ENCODE measurements around the gene ZAP70. TPM values are rescaled to one million over a fixed set of nuclear protein-coding genes. Genes with fewer than 3 reads are reported as not detected.

The ZAP70 gene
- total RNA-seq, 3 donors from 2014 or later = 3.5 to 7.5 (median 5.4) TPM

- intact Hi-C loops (cut with DNase I, micrococcal nuclease) = no loop called here
- Histone ChIP-seq H3K4me3 (no peak overlapping the region), H3K9me3 (no peaks in the 10 kb centered on the region), H3K36me3 (ENCODE audit: low read depth) (peaks cover 3% of the 10 kb centered on the region), H3K4me1 (ENCODE audit: low read depth) (no peaks in the 10 kb centered on the region)
- DNase-seq = no peak
- no peak for TF ChIP-seq CTCF (IDR thresholded peaks at IDR 0.05)
- ATAC-seq = no peak
Measured at GRCh38 chr2:97766567-97766966, 53.2 kb downstream of the ZAP70 start.

- H3K36me3 ChIP-seq (ENCODE audit: low read depth) = no peaks in the 10 kb centered on the region
- no peak for DNase-seq
- no peaks in the 10 kb centered on the region for H3K4me1 ChIP-seq (ENCODE audit: low read depth)
- intact Hi-C loops (cut with DNase I, micrococcal nuclease) = no loop called here
- H3K9me3 ChIP-seq = no peaks in the 10 kb centered on the region
- TF ChIP-seq CTCF (IDR thresholded peaks at IDR 0.05) = no peak
- ATAC-seq = no peak
- no peak overlapping the region for H3K4me3 ChIP-seq
Measured at GRCh38 chr2:97769308-97769707, 55.9 kb downstream of the ZAP70 start.

GRCh38 chr2:97769711-97770110 lies 56.3 kb downstream of the ZAP70 start:
- DNase-seq = no peak
- H3K36me3 ChIP-seq (ENCODE audit: low read depth) = no peaks in the 10 kb centered on the region
- no peaks in the 10 kb centered on the region for H3K9me3 ChIP-seq
- intact Hi-C loops (cut with DNase I, micrococcal nuclease) = no loop called here
- TF ChIP-seq CTCF (IDR thresholded peaks at IDR 0.05) = no peak
- ATAC-seq = no peak
- no peak overlapping the region for H3K4me3 ChIP-seq
- no peaks in the 10 kb centered on the region for H3K4me1 ChIP-seq (ENCODE audit: low read depth)

DNA sequence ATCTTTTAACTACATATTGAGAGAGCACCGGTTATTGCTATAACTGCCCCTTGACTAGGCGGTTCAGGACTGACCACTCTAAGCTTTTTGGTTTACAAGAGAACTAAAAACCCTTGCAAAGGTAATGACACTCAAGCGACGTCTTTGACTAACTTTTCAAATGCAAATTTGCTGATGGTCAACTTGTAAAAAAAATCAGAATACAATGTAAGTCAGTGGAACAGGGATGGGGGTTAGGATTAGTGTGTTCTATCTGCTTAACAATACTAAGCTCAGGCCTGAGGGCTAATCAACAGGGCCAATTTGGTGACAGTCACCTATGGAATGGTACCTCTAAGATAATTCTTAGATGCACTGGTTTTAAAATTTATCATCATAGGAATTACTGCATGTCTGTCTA lies 57.1 kb downstream of the ZAP70 start:
- ATAC-seq = no peak
- TF ChIP-seq CTCF (IDR thresholded peaks at IDR 0.05) = no peak
- H3K4me3 ChIP-seq = no peak overlapping the region
- no peak for DNase-seq
- intact Hi-C loops (cut with DNase I, micrococcal nuclease) = no loop called here
- H3K36me3 ChIP-seq (ENCODE audit: low read depth) = no peaks in the 10 kb centered on the region
- H3K9me3 ChIP-seq = no peaks in the 10 kb centered on the region
- H3K4me1 ChIP-seq (ENCODE audit: low read depth) = no peaks in the 10 kb centered on the region

DNA sequence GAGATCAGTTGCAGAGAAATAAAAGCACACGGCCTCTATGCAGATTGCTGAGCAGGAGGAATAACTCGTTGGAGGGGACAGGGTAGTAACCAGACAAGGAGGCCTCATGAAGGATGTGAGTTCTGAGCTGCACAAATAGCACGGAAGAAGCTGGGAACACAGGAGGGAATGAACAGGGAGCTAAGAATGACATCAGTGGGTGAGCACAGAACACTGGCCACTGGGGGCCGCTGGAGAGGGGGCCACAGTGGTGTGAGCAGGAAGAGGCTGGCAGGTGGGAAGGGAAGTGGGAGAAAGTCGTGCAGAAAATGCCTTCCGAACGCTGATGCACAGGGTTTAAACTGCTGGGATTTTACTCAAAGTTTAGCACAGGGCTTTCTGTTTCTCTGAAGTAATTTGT lies 61.0 kb downstream of the ZAP70 start:
- intact Hi-C loops (cut with DNase I, micrococcal nuclease) = no loop called here
- ATAC-seq (no peak), DNase-seq (no peak)
- no peaks in the 10 kb centered on the region for H3K4me1 ChIP-seq (ENCODE audit: low read depth)
- no peak overlapping the region for H3K4me3 ChIP-seq
- TF ChIP-seq CTCF (IDR thresholded peaks at IDR 0.05) = no peak
- no peaks in the 10 kb centered on the region for H3K36me3 ChIP-seq (ENCODE audit: low read depth)
- no peaks in the 10 kb centered on the region for H3K9me3 ChIP-seq

DNA sequence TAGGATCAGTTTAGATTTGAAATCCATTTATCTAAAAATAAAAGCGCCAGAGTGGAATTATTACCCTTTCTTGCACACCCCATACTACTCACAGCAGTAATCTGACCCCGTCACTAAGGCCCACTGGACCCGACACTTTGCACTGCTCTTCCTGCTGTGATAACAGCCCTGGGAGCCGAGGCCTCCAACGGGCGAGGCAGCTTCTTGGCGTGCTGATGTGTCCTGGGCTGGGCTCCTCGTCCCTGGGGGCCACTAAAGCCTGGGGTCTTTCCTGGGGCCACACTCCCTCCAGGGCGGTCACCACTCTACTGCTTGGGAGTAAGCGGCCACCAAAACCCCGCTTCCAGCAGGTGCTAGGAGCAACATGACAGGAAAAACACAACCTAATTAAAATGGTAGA lies 61.7 kb downstream of the ZAP70 start:
- intact Hi-C loops (cut with DNase I, micrococcal nuclease) = no loop called here
- ATAC-seq = no peak
- H3K4me1 ChIP-seq (ENCODE audit: low read depth) = no peaks in the 10 kb centered on the region
- no peak overlapping the region for H3K4me3 ChIP-seq
- no peaks in the 10 kb centered on the region for H3K36me3 ChIP-seq (ENCODE audit: low read depth)
- no peaks in the 10 kb centered on the region for H3K9me3 ChIP-seq
- DNase-seq = no peak
- TF ChIP-seq CTCF (IDR thresholded peaks at IDR 0.05) = no peak
